Measurements from ENCODE around the gene IL1RL2. TPM values are rescaled to one million over a fixed set of nuclear protein-coding genes. Genes with fewer than 3 reads are reported as not detected.

IL1RL2 gene
- total and polyA plus RNA-seq, 4 donors, result 0.35 to 1.3 (median 0.82) TPM

- H3K27ac ChIP-seq (ENCODE audit: low read depth in 1 of 2, low read length in 1 of 2), result no peak overlapping the region
- no peak overlapping the region for H3K9ac ChIP-seq (ENCODE audit: insufficient read depth in 1 of 2, low read length in 2 of 2)
- H3K27me3 ChIP-seq (ENCODE audit: control insufficient read depth in 3 of 3, insufficient read depth in 3 of 3, low read length in 2 of 3), result no peaks in the 10 kb centered on the region
- H3K36me3 ChIP-seq (ENCODE audit: control insufficient read depth in 4 of 4, insufficient read depth in 4 of 4, low read length in 4 of 4), result peaks cover 18 to 87% (median 44%) of the 10 kb centered on the region in 4 donors
- ATAC-seq (ENCODE audit: insufficient read depth, low FRiP score), result no peak
- no peaks in the 10 kb centered on the region for H3K4me1 ChIP-seq (ENCODE audit: control insufficient read depth in 5 of 5, insufficient read depth in 5 of 5, low read length in 5 of 5)
- no peaks in the 10 kb centered on the region for H3K9me3 ChIP-seq (ENCODE audit: control insufficient read depth in 4 of 4, insufficient read depth in 3 of 4, low read length in 3 of 4)
- DNase-seq, result no peak
- no peak for TF ChIP-seq CTCF (IDR thresholded peaks at IDR 0.05; ENCODE audit: control extremely low read depth, extremely low read depth)
- H3K4me3 ChIP-seq, result no peak overlapping the region
- 56 to 74% methylated on average over 5 of the region's 5 CpGs for WGBS, 2 donors
Measured at GRCh38 chr2:102171946-102172345, 14.9 kb upstream of the IL1RL2 start.

GRCh38 chr2:102172745-102173144 is 14.1 kb upstream of the IL1RL2 start:
- DNase-seq, result no peak
- no peak for ATAC-seq (ENCODE audit: insufficient read depth, low FRiP score)
- WGBS, 2 donors, result 64 to 72% methylated on average over 3 of the region's 3 CpGs
- H3K27ac ChIP-seq (ENCODE audit: low read depth in 1 of 2, low read length in 1 of 2), result no peak overlapping the region
- no peaks in the 10 kb centered on the region for H3K27me3 ChIP-seq (ENCODE audit: control insufficient read depth in 3 of 3, insufficient read depth in 3 of 3, low read length in 2 of 3)
- H3K9me3 ChIP-seq (ENCODE audit: control insufficient read depth in 4 of 4, insufficient read depth in 3 of 4, low read length in 3 of 4), result no peaks in the 10 kb centered on the region
- no peak overlapping the region for H3K4me3 ChIP-seq
- H3K4me1 ChIP-seq (ENCODE audit: control insufficient read depth in 5 of 5, insufficient read depth in 5 of 5, low read length in 5 of 5), result no peaks in the 10 kb centered on the region
- no peak for TF ChIP-seq CTCF (IDR thresholded peaks at IDR 0.05; ENCODE audit: control extremely low read depth, extremely low read depth)
- H3K36me3 ChIP-seq (ENCODE audit: control insufficient read depth in 4 of 4, insufficient read depth in 4 of 4, low read length in 4 of 4), result peaks cover 21 to 89% (median 49%) of the 10 kb centered on the region in 4 donors
- H3K9ac ChIP-seq (ENCODE audit: insufficient read depth in 1 of 2, low read length in 2 of 2), result no peak overlapping the region

GRCh38 chr2:102176172-102176571 is 10.7 kb upstream of the IL1RL2 start:
- Histone ChIP-seq H3K4me1 (ENCODE audit: control insufficient read depth in 5 of 5, insufficient read depth in 5 of 5, low read length in 5 of 5) (peaks cover 0 to 2% (median 0%) of the 10 kb centered on the region in 5 donors), H3K9ac (ENCODE audit: insufficient read depth in 1 of 2, low read length in 2 of 2) (no peak overlapping the region), H3K4me3 (no peak overlapping the region), H3K9me3 (ENCODE audit: control insufficient read depth in 4 of 4, insufficient read depth in 3 of 4, low read length in 3 of 4) (no peaks in the 10 kb centered on the region), H3K36me3 (ENCODE audit: control insufficient read depth in 4 of 4, insufficient read depth in 4 of 4, low read length in 4 of 4) (peaks cover 18 to 74% (median 40%) of the 10 kb centered on the region in 4 donors), H3K27ac (ENCODE audit: low read depth in 1 of 2, low read length in 1 of 2) (no peak overlapping the region), H3K27me3 (ENCODE audit: control insufficient read depth in 3 of 3, insufficient read depth in 3 of 3, low read length in 2 of 3) (no peaks in the 10 kb centered on the region)
- no peak for TF ChIP-seq CTCF (IDR thresholded peaks at IDR 0.05; ENCODE audit: control extremely low read depth, extremely low read depth)
- DNase-seq, result no peak
- ATAC-seq (ENCODE audit: insufficient read depth, low FRiP score), result no peak
- WGBS, 2 donors, result 81% methylated on average over 3 of the region's 3 CpGs
